Measurements from ENCODE around the gene ERCC6L.
"Not testable (repeated sequence)": the region's sequence is repeated elsewhere in the genome, so short reads cannot be mapped to it uniquely, and the experiment has no call there.

Gene ERCC6L

GRCh38 chrX:72240976-72241375 lies 2.1 kb upstream of the ERCC6L start:
- no peaks in the 10 kb centered on the region for H3K4me1 ChIP-seq (ENCODE audit: control insufficient read depth, insufficient read depth, low read length)
- H3K36me3 ChIP-seq (ENCODE audit: control insufficient read depth, insufficient read depth, low read length) = no peaks in the 10 kb centered on the region
- H3K9ac ChIP-seq (ENCODE audit: low read depth, low read length) = no peak overlapping the region
- no peaks in the 10 kb centered on the region for H3K9me3 ChIP-seq (ENCODE audit: control insufficient read depth, insufficient read depth, low read length)
- no peaks in the 10 kb centered on the region for H3K27me3 ChIP-seq (ENCODE audit: control insufficient read depth, insufficient read depth, low read length)
- no peak overlapping the region for H3K4me3 ChIP-seq (ENCODE audit: low read depth, low read length)

- no peaks in the 10 kb centered on the region for H3K36me3 ChIP-seq (ENCODE audit: control insufficient read depth, insufficient read depth, low read length)
- H3K9ac ChIP-seq (ENCODE audit: low read depth, low read length) = peak overlapping the region; percentile 83
- no peaks in the 10 kb centered on the region for H3K9me3 ChIP-seq (ENCODE audit: control insufficient read depth, insufficient read depth, low read length)
- no peaks in the 10 kb centered on the region for H3K27me3 ChIP-seq (ENCODE audit: control insufficient read depth, insufficient read depth, low read length)
- H3K4me1 ChIP-seq (ENCODE audit: control insufficient read depth, insufficient read depth, low read length) = no peaks in the 10 kb centered on the region
- peak overlapping the region; percentile 82 for H3K4me3 ChIP-seq (ENCODE audit: low read depth, low read length)
These were observed 644 bp downstream of the ERCC6L start for GRCh38 chrX:72238183-72238582.

- Histone ChIP-seq H3K4me1 (ENCODE audit: control insufficient read depth, insufficient read depth, low read length) (no peaks in the 10 kb centered on the region), H3K9ac (ENCODE audit: low read depth, low read length) (no peak overlapping the region), H3K4me3 (ENCODE audit: low read depth, low read length) (no peak overlapping the region), H3K27me3 (ENCODE audit: control insufficient read depth, insufficient read depth, low read length) (no peaks in the 10 kb centered on the region), H3K9me3 (ENCODE audit: control insufficient read depth, insufficient read depth, low read length) (peaks cover under 1% of the 10 kb centered on the region), H3K36me3 (ENCODE audit: control insufficient read depth, insufficient read depth, low read length) (no peaks in the 10 kb centered on the region)
These were observed 2.0 kb downstream of the ERCC6L start for GRCh38 chrX:72236841-72237240.

- Histone ChIP-seq H3K4me3 (ENCODE audit: low read depth, low read length) (no peak overlapping the region), H3K9me3 (ENCODE audit: control insufficient read depth, insufficient read depth, low read length) (peaks cover 8% of the 10 kb centered on the region), H3K9ac (ENCODE audit: low read depth, low read length) (no peak overlapping the region)
These were observed 8.5 kb downstream of the ERCC6L start for GRCh38 chrX:72230290-72230689.

GRCh38 chrX:72220375-72220774 lies 18.5 kb downstream of the ERCC6L start:
- not testable (repeated sequence) for H3K27me3 ChIP-seq (ENCODE audit: control insufficient read depth, insufficient read depth, low read length); H3K9me3 ChIP-seq (ENCODE audit: control insufficient read depth, insufficient read depth, low read length); H3K4me3 ChIP-seq (ENCODE audit: low read depth, low read length); H3K4me1 ChIP-seq (ENCODE audit: control insufficient read depth, insufficient read depth, low read length); H3K36me3 ChIP-seq (ENCODE audit: control insufficient read depth, insufficient read depth, low read length); H3K9ac ChIP-seq (ENCODE audit: low read depth, low read length)

More at GRCh38 chrX:72230290-72230689, 8.5 kb downstream of the ERCC6L start:
- Histone ChIP-seq H3K4me1 (ENCODE audit: control insufficient read depth, insufficient read depth, low read length) (no peaks in the 10 kb centered on the region), H3K36me3 (ENCODE audit: control insufficient read depth, insufficient read depth, low read length) (no peaks in the 10 kb centered on the region), H3K27me3 (ENCODE audit: control insufficient read depth, insufficient read depth, low read length) (no peaks in the 10 kb centered on the region)

DNA sequence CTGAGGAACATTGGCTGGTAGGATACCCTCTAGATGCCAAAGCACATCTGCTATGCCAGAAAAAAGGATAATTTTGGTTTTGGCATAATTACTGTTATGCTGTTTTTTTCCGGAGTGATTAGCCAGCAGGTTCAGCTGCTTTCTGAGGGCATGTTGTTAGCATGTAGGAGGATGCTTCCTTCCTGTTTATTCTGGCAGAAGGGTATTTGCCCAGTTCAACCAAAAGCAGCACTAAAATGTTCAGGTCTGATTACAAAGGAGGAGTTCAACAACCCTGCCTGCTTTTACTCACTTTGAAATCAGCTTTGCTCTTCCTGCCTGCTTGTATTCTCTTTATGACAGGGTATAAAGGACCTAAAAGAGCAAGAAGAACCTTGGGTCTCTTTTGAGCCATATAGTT lies 21.9 kb downstream of the ERCC6L start:
- H3K27me3 ChIP-seq (ENCODE audit: control insufficient read depth, insufficient read depth, low read length) = no peaks in the 10 kb centered on the region
- H3K9me3 ChIP-seq (ENCODE audit: control insufficient read depth, insufficient read depth, low read length) = no peaks in the 10 kb centered on the region
- H3K9ac ChIP-seq (ENCODE audit: low read depth, low read length) = no peak overlapping the region

DNA sequence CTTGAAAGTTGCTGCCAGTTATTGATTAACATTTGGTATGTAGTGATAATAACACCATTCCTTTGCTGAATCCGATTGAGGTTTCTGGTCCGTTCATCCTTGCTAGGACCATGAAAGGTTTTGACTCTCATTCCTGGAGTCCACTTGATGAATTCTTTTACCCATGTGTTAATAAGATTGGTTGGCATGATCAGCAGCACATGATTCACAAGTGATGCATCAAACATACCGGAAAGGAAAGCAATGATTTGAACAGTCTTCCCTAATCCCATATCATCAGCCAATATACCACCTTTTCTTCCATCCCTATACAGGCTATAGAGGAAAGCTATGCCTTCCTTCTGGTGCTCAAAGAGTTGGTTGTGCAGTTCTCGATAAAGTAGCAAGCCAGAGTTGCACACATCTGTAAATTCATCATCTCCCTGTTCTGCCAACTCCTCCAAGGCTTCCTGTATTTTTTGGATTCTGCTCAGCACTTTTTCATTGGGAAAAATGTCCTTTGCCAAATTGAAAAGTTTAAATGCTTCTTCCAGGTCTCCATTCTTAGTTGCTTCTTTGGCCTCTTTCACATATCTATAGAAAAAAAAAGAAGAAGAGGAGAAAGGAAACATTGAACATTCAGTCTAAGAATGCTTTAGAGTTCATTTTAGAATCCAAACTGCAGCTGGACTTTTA lies 30.6 kb downstream of the ERCC6L start:
- Histone ChIP-seq H3K4me1 (ENCODE audit: control insufficient read depth, insufficient read depth, low read length) (peaks cover 4% of the 10 kb centered on the region), H3K36me3 (ENCODE audit: control insufficient read depth, insufficient read depth, low read length) (peaks cover 4% of the 10 kb centered on the region), H3K27me3 (ENCODE audit: control insufficient read depth, insufficient read depth, low read length) (no peaks in the 10 kb centered on the region), H3K4me3 (ENCODE audit: low read depth, low read length) (no peak overlapping the region), H3K9ac (ENCODE audit: low read depth, low read length) (no peak overlapping the region), H3K9me3 (ENCODE audit: control insufficient read depth, insufficient read depth, low read length) (no peaks in the 10 kb centered on the region)

More for the DNA sequence above, 21.9 kb downstream of the ERCC6L start:
- Histone ChIP-seq H3K4me3 (ENCODE audit: low read depth, low read length) (no peak overlapping the region), H3K4me1 (ENCODE audit: control insufficient read depth, insufficient read depth, low read length) (no peaks in the 10 kb centered on the region), H3K36me3 (ENCODE audit: control insufficient read depth, insufficient read depth, low read length) (no peaks in the 10 kb centered on the region)

GRCh38 chrX:72207366-72207765 lies 31.5 kb downstream of the ERCC6L start:
- H3K4me1 ChIP-seq (ENCODE audit: control insufficient read depth, insufficient read depth, low read length) = peaks cover 5% of the 10 kb centered on the region
- H3K36me3 ChIP-seq (ENCODE audit: control insufficient read depth, insufficient read depth, low read length) = peaks cover 4% of the 10 kb centered on the region
- H3K9ac ChIP-seq (ENCODE audit: low read depth, low read length) = no peak overlapping the region
- H3K27me3 ChIP-seq (ENCODE audit: control insufficient read depth, insufficient read depth, low read length) = no peaks in the 10 kb centered on the region
- no peaks in the 10 kb centered on the region for H3K9me3 ChIP-seq (ENCODE audit: control insufficient read depth, insufficient read depth, low read length)
- no peak overlapping the region for H3K4me3 ChIP-seq (ENCODE audit: low read depth, low read length)

- peaks cover 4% of the 10 kb centered on the region for H3K36me3 ChIP-seq (ENCODE audit: control insufficient read depth, insufficient read depth, low read length)
- no peak overlapping the region for H3K4me3 ChIP-seq (ENCODE audit: low read depth, low read length)
- no peak overlapping the region for H3K9ac ChIP-seq (ENCODE audit: low read depth, low read length)
- H3K9me3 ChIP-seq (ENCODE audit: control insufficient read depth, insufficient read depth, low read length) = no peaks in the 10 kb centered on the region
- no peaks in the 10 kb centered on the region for H3K27me3 ChIP-seq (ENCODE audit: control insufficient read depth, insufficient read depth, low read length)
- H3K4me1 ChIP-seq (ENCODE audit: control insufficient read depth, insufficient read depth, low read length) = peaks cover 9% of the 10 kb centered on the region
These were observed 33.1 kb downstream of the ERCC6L start for GRCh38 chrX:72205706-72206105.

DNA sequence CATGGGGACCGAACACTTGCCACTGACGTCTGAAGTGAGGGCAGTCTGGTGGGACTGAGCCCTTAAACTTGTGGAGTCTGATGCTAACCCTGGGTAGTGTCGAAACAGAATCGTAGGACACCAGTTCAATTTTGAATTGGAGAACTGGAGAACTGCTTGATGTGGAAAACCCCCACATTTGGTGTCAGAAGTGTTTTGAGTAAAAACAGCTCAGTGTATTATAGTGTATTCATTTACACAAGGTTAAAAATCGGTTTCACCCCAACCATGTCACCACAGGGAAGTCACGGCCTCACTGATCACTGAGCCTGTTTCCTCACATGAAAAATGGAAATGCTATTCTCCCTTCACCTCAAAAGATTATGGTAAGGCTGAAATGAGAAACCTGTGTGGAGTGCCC lies 35.4 kb downstream of the ERCC6L start:
- H3K27me3 ChIP-seq (ENCODE audit: control insufficient read depth, insufficient read depth, low read length) = no peaks in the 10 kb centered on the region
- no peak overlapping the region for H3K9ac ChIP-seq (ENCODE audit: low read depth, low read length)
- H3K9me3 ChIP-seq (ENCODE audit: control insufficient read depth, insufficient read depth, low read length) = no peaks in the 10 kb centered on the region
- H3K4me3 ChIP-seq (ENCODE audit: low read depth, low read length) = no peak overlapping the region
- H3K36me3 ChIP-seq (ENCODE audit: control insufficient read depth, insufficient read depth, low read length) = peaks cover 4% of the 10 kb centered on the region
- peaks cover 9% of the 10 kb centered on the region for H3K4me1 ChIP-seq (ENCODE audit: control insufficient read depth, insufficient read depth, low read length)

GRCh38 chrX:72202792-72203401 lies 35.9 kb downstream of the ERCC6L start:
- Histone ChIP-seq H3K9ac (ENCODE audit: low read depth, low read length) (no peak overlapping the region), H3K9me3 (ENCODE audit: control insufficient read depth, insufficient read depth, low read length) (no peaks in the 10 kb centered on the region), H3K36me3 (ENCODE audit: control insufficient read depth, insufficient read depth, low read length) (no peaks in the 10 kb centered on the region), H3K27me3 (ENCODE audit: control insufficient read depth, insufficient read depth, low read length) (no peaks in the 10 kb centered on the region), H3K4me3 (ENCODE audit: low read depth, low read length) (peak overlapping the region; percentile 8), H3K4me1 (ENCODE audit: control insufficient read depth, insufficient read depth, low read length) (peaks cover 9% of the 10 kb centered on the region)

- H3K4me3 ChIP-seq (ENCODE audit: low read depth, low read length) = no peak overlapping the region
- no peaks in the 10 kb centered on the region for H3K27me3 ChIP-seq (ENCODE audit: control insufficient read depth, insufficient read depth, low read length)
- H3K4me1 ChIP-seq (ENCODE audit: control insufficient read depth, insufficient read depth, low read length) = peaks cover 9% of the 10 kb centered on the region
- H3K9me3 ChIP-seq (ENCODE audit: control insufficient read depth, insufficient read depth, low read length) = no peaks in the 10 kb centered on the region
- H3K9ac ChIP-seq (ENCODE audit: low read depth, low read length) = no peak overlapping the region
- H3K36me3 ChIP-seq (ENCODE audit: control insufficient read depth, insufficient read depth, low read length) = no peaks in the 10 kb centered on the region
These were observed 36.8 kb downstream of the ERCC6L start for GRCh38 chrX:72201836-72202536.

Measured in iPS-15b (cell line).